Measurements from ENCODE around the gene SERGEF. TPM values are rescaled to one million over a fixed set of nuclear protein-coding genes. Genes with fewer than 3 reads are reported as not detected.

Gene SERGEF
- total and polyA plus RNA-seq, 4 donors, result 20.2 to 85.0 (median 26.9) TPM

DNA sequence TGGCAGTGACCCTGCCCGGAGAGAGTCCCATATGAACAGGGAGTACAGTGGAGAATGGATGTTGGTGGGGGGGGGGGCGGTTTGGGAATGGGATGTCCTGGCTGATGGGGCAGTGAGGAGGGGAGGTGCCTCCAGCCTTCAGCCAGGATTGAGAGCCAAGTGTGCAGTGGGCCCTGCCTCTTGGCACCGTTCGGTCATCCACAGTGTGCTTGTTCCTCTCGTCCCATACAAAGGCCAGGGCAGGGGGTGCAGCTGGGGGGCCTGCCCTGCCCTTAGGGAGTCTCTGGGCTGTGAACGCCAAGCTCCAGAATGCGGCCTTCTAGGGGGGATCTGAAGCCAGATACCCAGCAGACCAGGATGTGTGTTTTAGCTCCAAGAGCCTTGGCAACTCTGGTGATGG, 244.3 kb downstream of the SERGEF start:
- Histone ChIP-seq H3K9ac (ENCODE audit: insufficient read depth in 1 of 2, low read length in 2 of 2) (no peak overlapping the region), H3K9me3 (ENCODE audit: control insufficient read depth in 4 of 4, insufficient read depth in 3 of 4, low read length in 3 of 4) (no peaks in the 10 kb centered on the region), H3K27me3 (ENCODE audit: control insufficient read depth in 3 of 3, insufficient read depth in 3 of 3, low read length in 2 of 3) (no peaks in the 10 kb centered on the region), H3K27ac (ENCODE audit: low read depth in 1 of 2, low read length in 1 of 2) (no peak overlapping the region), H3K4me1 (ENCODE audit: control insufficient read depth in 5 of 5, insufficient read depth in 5 of 5, low read length in 5 of 5) (peaks cover 0 to 4% (median 0%) of the 10 kb centered on the region in 5 donors), H3K36me3 (ENCODE audit: control insufficient read depth in 4 of 4, insufficient read depth in 4 of 4, low read length in 4 of 4) (no peaks in the 10 kb centered on the region), H3K4me3 (no peak overlapping the region)
- ATAC-seq (ENCODE audit: insufficient read depth, low FRiP score) (no peak), DNase-seq (no peak)
- TF ChIP-seq, protein P1, sequence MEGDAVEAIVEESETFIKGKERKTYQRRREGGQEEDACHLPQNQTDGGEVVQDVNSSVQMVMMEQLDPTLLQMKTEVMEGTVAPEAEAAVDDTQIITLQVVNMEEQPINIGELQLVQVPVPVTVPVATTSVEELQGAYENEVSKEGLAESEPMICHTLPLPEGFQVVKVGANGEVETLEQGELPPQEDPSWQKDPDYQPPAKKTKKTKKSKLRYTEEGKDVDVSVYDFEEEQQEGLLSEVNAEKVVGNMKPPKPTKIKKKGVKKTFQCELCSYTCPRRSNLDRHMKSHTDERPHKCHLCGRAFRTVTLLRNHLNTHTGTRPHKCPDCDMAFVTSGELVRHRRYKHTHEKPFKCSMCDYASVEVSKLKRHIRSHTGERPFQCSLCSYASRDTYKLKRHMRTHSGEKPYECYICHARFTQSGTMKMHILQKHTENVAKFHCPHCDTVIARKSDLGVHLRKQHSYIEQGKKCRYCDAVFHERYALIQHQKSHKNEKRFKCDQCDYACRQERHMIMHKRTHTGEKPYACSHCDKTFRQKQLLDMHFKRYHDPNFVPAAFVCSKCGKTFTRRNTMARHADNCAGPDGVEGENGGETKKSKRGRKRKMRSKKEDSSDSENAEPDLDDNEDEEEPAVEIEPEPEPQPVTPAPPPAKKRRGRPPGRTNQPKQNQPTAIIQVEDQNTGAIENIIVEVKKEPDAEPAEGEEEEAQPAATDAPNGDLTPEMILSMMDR (IDR thresholded peaks at IDR 0.05; ENCODE audit: control extremely low read depth, extremely low read depth), result no peak
- 89 to 94% methylated on average over 7 of the region's 7 CpGs for WGBS, 2 donors

DNA sequence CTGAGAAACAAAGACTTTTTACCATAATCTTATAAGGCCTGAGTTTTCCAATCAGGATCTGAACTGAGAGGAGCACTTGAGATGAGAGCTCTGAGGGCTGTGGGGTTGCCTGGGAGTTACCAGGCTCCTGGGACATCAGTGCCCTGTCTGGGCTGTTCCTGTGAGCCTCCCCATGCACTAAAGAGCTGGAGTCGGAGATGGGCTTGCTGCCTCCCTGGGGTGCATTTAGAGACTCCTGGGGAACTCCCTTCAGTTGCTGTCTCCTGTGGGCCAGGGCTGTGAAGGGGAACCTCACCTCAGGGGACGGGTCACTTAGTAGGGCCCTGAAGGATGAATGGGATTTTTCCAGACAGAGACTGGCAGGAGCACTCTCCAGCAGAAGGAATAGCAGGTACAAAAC, 244.9 kb downstream of the SERGEF start:
- no peak overlapping the region for H3K9ac ChIP-seq (ENCODE audit: insufficient read depth in 1 of 2, low read length in 2 of 2)

DNA sequence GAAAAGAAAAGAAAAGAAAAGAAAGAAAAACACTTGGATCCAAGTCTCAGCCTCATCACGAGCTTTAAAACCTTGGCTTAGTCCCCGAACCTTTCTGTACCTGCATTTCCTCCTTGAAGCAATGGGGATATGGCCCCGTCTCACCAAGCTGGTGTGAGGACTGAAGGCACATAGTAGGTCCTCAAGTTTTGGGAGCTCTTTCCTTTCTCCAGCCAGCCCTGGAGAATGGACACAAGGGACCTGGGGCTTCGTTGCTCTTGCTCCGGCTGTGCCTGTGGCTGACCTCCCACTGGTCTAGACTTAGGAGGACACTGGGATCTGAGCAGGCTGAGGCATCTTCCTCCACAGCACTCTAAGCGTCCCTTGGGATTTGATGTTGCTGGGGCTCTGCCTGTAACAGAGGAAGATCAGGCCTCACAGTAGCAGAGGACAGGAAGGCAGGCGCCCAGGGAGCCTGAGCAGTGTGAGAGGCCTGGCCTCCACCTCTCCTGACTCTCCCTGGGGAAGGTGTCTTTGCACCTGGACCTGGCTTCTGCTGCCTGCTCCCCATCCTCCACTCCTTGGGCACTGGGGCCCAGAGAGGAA, 245.5 kb downstream of the SERGEF start:
- H3K9me3 ChIP-seq (ENCODE audit: control insufficient read depth in 4 of 4, insufficient read depth in 3 of 4, low read length in 3 of 4), result no peaks in the 10 kb centered on the region
- no peak for DNase-seq
- no peak overlapping the region for H3K4me3 ChIP-seq
- WGBS, 2 donors, result 81 to 85% methylated on average over 7 of the region's 7 CpGs
- no peak for ATAC-seq (ENCODE audit: insufficient read depth, low FRiP score)
- no peak overlapping the region for H3K9ac ChIP-seq (ENCODE audit: insufficient read depth in 1 of 2, low read length in 2 of 2)
- H3K27ac ChIP-seq (ENCODE audit: low read depth in 1 of 2, low read length in 1 of 2), result no peak overlapping the region
- TF ChIP-seq, protein P1 (IDR thresholded peaks at IDR 0.05; ENCODE audit: control extremely low read depth, extremely low read depth), result no peak
- H3K36me3 ChIP-seq (ENCODE audit: control insufficient read depth in 4 of 4, insufficient read depth in 4 of 4, low read length in 4 of 4), result no peaks in the 10 kb centered on the region
- peaks cover 0 to 4% (median 0%) of the 10 kb centered on the region in 5 donors for H3K4me1 ChIP-seq (ENCODE audit: control insufficient read depth in 5 of 5, insufficient read depth in 5 of 5, low read length in 5 of 5)
- no peaks in the 10 kb centered on the region for H3K27me3 ChIP-seq (ENCODE audit: control insufficient read depth in 3 of 3, insufficient read depth in 3 of 3, low read length in 2 of 3)

More for the DNA sequence above, 244.9 kb downstream of the SERGEF start:
- Histone ChIP-seq H3K36me3 (ENCODE audit: control insufficient read depth in 4 of 4, insufficient read depth in 4 of 4, low read length in 4 of 4) (no peaks in the 10 kb centered on the region), H3K27ac (ENCODE audit: low read depth in 1 of 2, low read length in 1 of 2) (no peak overlapping the region), H3K27me3 (ENCODE audit: control insufficient read depth in 3 of 3, insufficient read depth in 3 of 3, low read length in 2 of 3) (no peaks in the 10 kb centered on the region), H3K4me3 (no peak overlapping the region), H3K9me3 (ENCODE audit: control insufficient read depth in 4 of 4, insufficient read depth in 3 of 4, low read length in 3 of 4) (no peaks in the 10 kb centered on the region), H3K4me1 (ENCODE audit: control insufficient read depth in 5 of 5, insufficient read depth in 5 of 5, low read length in 5 of 5) (peaks cover 0 to 4% (median 0%) of the 10 kb centered on the region in 5 donors)
- no peak for DNase-seq
- no peak for ATAC-seq (ENCODE audit: insufficient read depth, low FRiP score)
- 86 to 88% methylated on average over 2 of the region's 2 CpGs for WGBS, 2 donors
- TF ChIP-seq, protein P1 (IDR thresholded peaks at IDR 0.05; ENCODE audit: control extremely low read depth, extremely low read depth), result no peak

DNA sequence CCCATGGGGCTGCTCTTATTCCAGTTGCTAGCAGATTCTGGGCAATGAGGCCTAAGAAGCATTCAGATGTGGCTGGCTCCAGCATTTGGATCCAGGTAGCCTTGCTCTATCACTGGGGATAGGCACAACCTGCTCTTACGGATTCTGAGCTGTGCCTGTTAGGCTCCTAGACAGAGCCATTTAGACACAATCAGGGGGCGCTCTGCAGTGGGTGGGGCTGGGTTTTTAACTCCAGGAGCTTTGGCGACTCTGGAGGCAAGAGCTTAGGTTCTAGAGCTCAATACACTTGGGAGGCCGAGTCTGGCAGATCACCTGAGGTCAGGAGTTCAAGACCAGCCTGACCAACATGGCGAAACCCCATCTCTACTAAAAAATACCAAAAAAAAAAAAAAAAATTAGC, 246.3 kb downstream of the SERGEF start:
- H3K9me3 ChIP-seq (ENCODE audit: control insufficient read depth in 4 of 4, insufficient read depth in 3 of 4, low read length in 3 of 4), result no peaks in the 10 kb centered on the region
- TF ChIP-seq, protein P1 (IDR thresholded peaks at IDR 0.05; ENCODE audit: control extremely low read depth, extremely low read depth), result no peak
- WGBS, 2 donors, result 81 to 89% methylated on average over 5 of the region's 5 CpGs
- H3K27ac ChIP-seq (ENCODE audit: low read depth in 1 of 2, low read length in 1 of 2), result no peak overlapping the region
- no peaks in the 10 kb centered on the region for H3K36me3 ChIP-seq (ENCODE audit: control insufficient read depth in 4 of 4, insufficient read depth in 4 of 4, low read length in 4 of 4)
- no peak overlapping the region for H3K9ac ChIP-seq (ENCODE audit: insufficient read depth in 1 of 2, low read length in 2 of 2)
- peaks cover 0 to 4% (median 0%) of the 10 kb centered on the region in 5 donors for H3K4me1 ChIP-seq (ENCODE audit: control insufficient read depth in 5 of 5, insufficient read depth in 5 of 5, low read length in 5 of 5)
- DNase-seq (no peak), ATAC-seq (ENCODE audit: insufficient read depth, low FRiP score) (no peak)
- H3K4me3 ChIP-seq, result no peak overlapping the region
- H3K27me3 ChIP-seq (ENCODE audit: control insufficient read depth in 3 of 3, insufficient read depth in 3 of 3, low read length in 2 of 3), result no peaks in the 10 kb centered on the region

Measured in lung (tissue), 12 donors.